Measurements from ENCODE around the gene CLEC16A. TPM values are rescaled to one million over a fixed set of nuclear protein-coding genes. Genes with fewer than 3 reads are reported as not detected.

Gene CLEC16A
- total RNA-seq, 1 donor from 2014 or later, result 57.6 TPM

DNA sequence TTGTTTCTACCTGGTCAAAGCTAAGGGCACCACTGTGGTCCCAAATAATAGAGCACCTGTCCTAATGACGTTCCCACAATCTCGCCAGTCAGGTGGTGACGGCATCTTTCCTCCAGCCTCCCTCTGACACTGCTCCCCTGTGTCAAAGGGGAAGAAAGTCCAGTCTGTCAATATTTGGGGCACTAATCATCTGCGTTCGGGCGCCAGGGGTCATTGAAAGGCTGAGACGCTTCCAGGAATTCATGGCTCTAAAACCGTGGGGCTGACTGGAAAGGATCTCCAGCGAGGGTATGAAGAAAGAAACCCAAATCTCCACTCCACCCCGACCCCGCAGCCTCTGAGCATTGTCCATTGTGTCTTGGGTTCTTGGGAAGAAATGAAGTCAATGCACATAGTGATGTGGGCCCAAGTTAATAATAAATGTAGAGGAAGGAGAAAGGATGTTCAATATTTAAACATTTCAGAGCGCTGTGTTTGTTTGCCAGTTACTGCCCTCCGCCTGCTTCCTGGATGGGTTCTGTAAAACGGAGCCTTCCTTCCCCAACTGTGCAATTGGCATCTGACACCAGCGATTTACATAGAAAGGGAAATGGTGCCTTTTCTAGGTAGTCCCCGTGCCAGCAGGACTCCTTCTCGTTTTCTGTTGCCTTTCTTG, 208.4 kb downstream of the CLEC16A start:
- no peak overlapping the region for H3K4me3 Mint-ChIP-seq
- intact Hi-C loops (cut with micrococcal nuclease), result no loop called here
- DNase-seq, result no peak
- TF ChIP-seq, protein P1, sequence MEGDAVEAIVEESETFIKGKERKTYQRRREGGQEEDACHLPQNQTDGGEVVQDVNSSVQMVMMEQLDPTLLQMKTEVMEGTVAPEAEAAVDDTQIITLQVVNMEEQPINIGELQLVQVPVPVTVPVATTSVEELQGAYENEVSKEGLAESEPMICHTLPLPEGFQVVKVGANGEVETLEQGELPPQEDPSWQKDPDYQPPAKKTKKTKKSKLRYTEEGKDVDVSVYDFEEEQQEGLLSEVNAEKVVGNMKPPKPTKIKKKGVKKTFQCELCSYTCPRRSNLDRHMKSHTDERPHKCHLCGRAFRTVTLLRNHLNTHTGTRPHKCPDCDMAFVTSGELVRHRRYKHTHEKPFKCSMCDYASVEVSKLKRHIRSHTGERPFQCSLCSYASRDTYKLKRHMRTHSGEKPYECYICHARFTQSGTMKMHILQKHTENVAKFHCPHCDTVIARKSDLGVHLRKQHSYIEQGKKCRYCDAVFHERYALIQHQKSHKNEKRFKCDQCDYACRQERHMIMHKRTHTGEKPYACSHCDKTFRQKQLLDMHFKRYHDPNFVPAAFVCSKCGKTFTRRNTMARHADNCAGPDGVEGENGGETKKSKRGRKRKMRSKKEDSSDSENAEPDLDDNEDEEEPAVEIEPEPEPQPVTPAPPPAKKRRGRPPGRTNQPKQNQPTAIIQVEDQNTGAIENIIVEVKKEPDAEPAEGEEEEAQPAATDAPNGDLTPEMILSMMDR (IDR thresholded peaks at IDR 0.05), result no peak
- H3K36me3 Mint-ChIP-seq (ENCODE audit: low read depth), result peaks cover 33% of the 10 kb centered on the region
- CTCF ChIA-PET, result no interaction called here
- H3K9me3 Mint-ChIP-seq, result no peaks in the 10 kb centered on the region
- H3K27me3 Mint-ChIP-seq, result no peaks in the 10 kb centered on the region
- ATAC-seq (ENCODE audit: low read depth), result peak; percentile 18
- H3K27ac Mint-ChIP-seq, result no peak overlapping the region
- POLR2A ChIA-PET, result interaction anchor here (1.1 to 1.2 kb wide), 2 partner anchors 59 to 73 kb away, joined by 3 read pairs; no protein-coding TSS in a partner anchor
- peaks cover 25% of the 10 kb centered on the region for H3K4me1 Mint-ChIP-seq

DNA sequence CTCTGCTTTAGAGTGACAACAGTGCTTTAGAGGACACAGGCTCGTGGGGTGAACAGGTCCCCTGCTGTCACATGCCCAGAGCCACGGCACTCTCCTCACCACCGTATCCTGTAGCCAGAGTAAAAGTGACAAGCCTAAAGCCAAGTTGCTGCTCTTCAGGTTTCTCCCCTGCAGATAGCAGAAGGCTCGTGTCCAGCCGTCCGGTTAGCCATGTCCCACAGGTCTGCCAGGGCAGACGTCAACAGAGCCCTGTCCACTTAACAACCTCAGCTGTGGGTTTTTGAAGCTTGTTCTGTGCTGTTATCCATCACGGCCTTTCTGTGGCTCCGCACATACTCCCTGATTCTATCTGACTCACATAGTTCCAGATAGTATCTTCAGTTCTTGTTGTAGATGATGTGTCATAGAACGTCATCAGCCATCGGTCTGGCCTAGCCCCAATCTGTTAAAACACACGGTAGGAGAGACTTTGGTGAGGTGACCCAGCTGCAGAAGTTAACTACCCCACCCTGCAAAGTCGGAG, 211.0 kb downstream of the CLEC16A start:
- no peak overlapping the region for H3K4me3 Mint-ChIP-seq
- intact Hi-C loops (cut with micrococcal nuclease), result no loop called here
- TF ChIP-seq, protein P1 (IDR thresholded peaks at IDR 0.05), result no peak
- H3K27ac Mint-ChIP-seq, result no peak overlapping the region
- DNase-seq (no peak), ATAC-seq (ENCODE audit: low read depth) (no peak)
- peaks cover 14% of the 10 kb centered on the region for H3K36me3 Mint-ChIP-seq (ENCODE audit: low read depth)
- CTCF ChIA-PET, result no interaction called here
- H3K4me1 Mint-ChIP-seq, result peaks cover 25% of the 10 kb centered on the region
- no peaks in the 10 kb centered on the region for H3K9me3 Mint-ChIP-seq
- POLR2A ChIA-PET, result interaction anchor here (0.7 kb wide), 1 partner anchor 34 kb away, joined by 3 read pairs; no protein-coding TSS in a partner anchor
- no peaks in the 10 kb centered on the region for H3K27me3 Mint-ChIP-seq

DNA sequence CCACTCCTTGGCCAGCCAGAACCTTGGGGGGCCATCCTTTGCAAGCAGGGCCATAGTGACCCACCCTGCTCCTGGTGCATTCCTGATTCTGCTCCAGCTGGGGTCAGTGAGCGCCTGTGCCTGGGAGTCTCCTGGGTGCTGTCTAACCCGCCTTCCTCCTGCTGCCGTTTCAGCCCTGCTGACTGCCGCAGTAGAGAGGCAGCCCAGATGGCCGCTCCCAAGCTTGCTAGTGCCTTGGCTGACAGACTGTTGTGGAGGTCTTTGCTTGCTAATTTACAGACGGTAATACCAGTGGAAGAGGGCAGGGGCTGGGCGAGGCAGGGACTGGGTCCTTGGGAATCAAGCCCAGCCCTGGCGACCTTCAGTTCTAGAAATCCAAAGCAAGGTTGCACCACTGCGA, 212.0 kb downstream of the CLEC16A start:
- ATAC-seq (ENCODE audit: low read depth) (no peak), DNase-seq (no peak)
- no peak overlapping the region for H3K27ac Mint-ChIP-seq
- ChIA-PET POLR2A (interaction anchor here (0.6 to 0.8 kb wide), 3 partner anchors 35 to 57 kb away, joined by 3 to 4 read pairs (median 3); no protein-coding TSS in a partner anchor), CTCF (no interaction called here)
- TF ChIP-seq, protein P1 (IDR thresholded peaks at IDR 0.05), result no peak
- intact Hi-C loops (cut with micrococcal nuclease), result no loop called here
- peaks cover 16% of the 10 kb centered on the region for H3K36me3 Mint-ChIP-seq (ENCODE audit: low read depth)
- H3K27me3 Mint-ChIP-seq, result no peaks in the 10 kb centered on the region
- H3K4me1 Mint-ChIP-seq, result peaks cover 25% of the 10 kb centered on the region
- no peak overlapping the region for H3K4me3 Mint-ChIP-seq
- H3K9me3 Mint-ChIP-seq, result no peaks in the 10 kb centered on the region

DNA sequence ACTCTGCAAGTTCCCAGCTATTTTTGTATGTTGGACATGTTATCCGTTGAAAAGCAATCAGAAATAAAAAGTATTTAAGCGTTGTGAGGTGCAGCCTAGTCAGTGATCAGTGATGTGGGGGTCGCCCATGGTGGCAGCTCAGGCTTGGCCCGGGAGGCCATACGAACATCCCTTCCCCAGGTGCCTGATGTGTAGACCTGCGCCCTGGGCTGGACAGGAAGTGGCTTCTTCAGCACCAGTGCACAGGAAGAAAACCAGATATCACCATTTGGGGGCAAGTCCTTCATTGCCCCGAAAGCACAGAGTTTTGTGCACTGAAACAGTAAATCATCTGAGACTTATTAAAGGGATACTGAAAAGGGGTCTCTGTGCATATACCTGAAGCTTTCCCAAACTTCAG, 212.8 kb downstream of the CLEC16A start:
- ATAC-seq (ENCODE audit: low read depth), result no peak
- ChIA-PET POLR2A (interaction anchor here (0.6 to 0.8 kb wide), 3 partner anchors 41 to 179 kb away, joined by 3 to 4 read pairs (median 3); no protein-coding TSS in a partner anchor), CTCF (no interaction called here)
- H3K36me3 Mint-ChIP-seq (ENCODE audit: low read depth), result peaks cover 14% of the 10 kb centered on the region
- TF ChIP-seq, protein P1 (IDR thresholded peaks at IDR 0.05), result no peak
- intact Hi-C loops (cut with micrococcal nuclease), result no loop called here
- no peaks in the 10 kb centered on the region for H3K27me3 Mint-ChIP-seq
- no peak for DNase-seq
- no peak overlapping the region for H3K4me3 Mint-ChIP-seq
- no peaks in the 10 kb centered on the region for H3K9me3 Mint-ChIP-seq
- no peak overlapping the region for H3K27ac Mint-ChIP-seq
- H3K4me1 Mint-ChIP-seq, result peaks cover 21% of the 10 kb centered on the region

- Mint-ChIP-seq H3K27ac (no peak overlapping the region), H3K36me3 (ENCODE audit: low read depth) (peaks cover 18% of the 10 kb centered on the region), H3K4me3 (no peak overlapping the region), H3K4me1 (peaks cover 17% of the 10 kb centered on the region), H3K9me3 (no peaks in the 10 kb centered on the region), H3K27me3 (no peaks in the 10 kb centered on the region)
- TF ChIP-seq, protein P1 (IDR thresholded peaks at IDR 0.05), result no peak
- POLR2A ChIA-PET, result interaction anchor here (0.5 kb wide), 1 partner anchor 205 kb away, joined by 4 read pairs; no protein-coding TSS in a partner anchor
- CTCF ChIA-PET, result no interaction called here
- no peak for DNase-seq
- no peak for ATAC-seq (ENCODE audit: low read depth)
- intact Hi-C loops (cut with micrococcal nuclease), result no loop called here
These were observed 213.7 kb downstream of the CLEC16A start for GRCh38 chr16:11158018-11158417.
